ENCODE data around the gene GPD1. TPM values are rescaled to one million over a fixed set of nuclear protein-coding genes. Genes with fewer than 3 reads are reported as not detected.
"Not testable (repeated sequence)": the region's sequence is repeated elsewhere in the genome, so short reads cannot be mapped to it uniquely, and the experiment has no call there.

Gene GPD1
- total RNA-seq, 1 donor, result under 0.01 TPM

GRCh38 chr12:50073206-50073605 is 30.6 kb upstream of the GPD1 start:
- no peak for DNase-seq (ENCODE audit: low read depth in 2 of 3, low spot score in 2 of 3)

GRCh38 chr12:50073712-50074111 is 30.1 kb upstream of the GPD1 start:
- DNase-seq (ENCODE audit: low read depth in 2 of 3, low spot score in 2 of 3), result no peak

GRCh38 chr12:50074936-50075807 is 28.6 kb upstream of the GPD1 start:
- DNase-seq (ENCODE audit: low read depth in 2 of 3, low spot score in 2 of 3), result peak; percentile 62 to 81 (median 74)

- no peak for DNase-seq (ENCODE audit: low read depth in 2 of 3, low spot score in 2 of 3)
Measured at GRCh38 chr12:50075808-50076170, 28.0 kb upstream of the GPD1 start.

- no peak for DNase-seq (ENCODE audit: low read depth in 2 of 3, low spot score in 2 of 3)
Measured at GRCh38 chr12:50077099-50077498, 26.7 kb upstream of the GPD1 start.

GRCh38 chr12:50078281-50078680 is 25.5 kb upstream of the GPD1 start:
- DNase-seq (ENCODE audit: low read depth in 2 of 3, low spot score in 2 of 3), result no peak

GRCh38 chr12:50079771-50080170 is 24.0 kb upstream of the GPD1 start:
- no peak for DNase-seq (ENCODE audit: low read depth in 2 of 3, low spot score in 2 of 3)

- no peak for DNase-seq (ENCODE audit: low read depth in 2 of 3, low spot score in 2 of 3)
Measured at GRCh38 chr12:50081096-50081808, 22.6 kb upstream of the GPD1 start.

GRCh38 chr12:50082644-50083043 is 21.2 kb upstream of the GPD1 start:
- no peak for DNase-seq (ENCODE audit: low read depth in 2 of 3, low spot score in 2 of 3)

GRCh38 chr12:50083301-50083700 is 20.5 kb upstream of the GPD1 start:
- DNase-seq (ENCODE audit: low read depth in 2 of 3, low spot score in 2 of 3), result no peak

GRCh38 chr12:50084409-50084774 is 19.4 kb upstream of the GPD1 start:
- not testable (repeated sequence) for DNase-seq (ENCODE audit: low read depth in 2 of 3, low spot score in 2 of 3)

GRCh38 chr12:50084775-50085614 is 18.8 kb upstream of the GPD1 start, which contains the start of gene SMARCD1:
Gene SMARCD1, plus strand, starts transcription at chr12:50085342. Its CDS starts 28 bp downstream, at chr12:50085370.
- peak; percentile 61 to 97 (median 93) for DNase-seq (ENCODE audit: low read depth in 2 of 3, low spot score in 2 of 3)

GRCh38 chr12:50085615-50086072 is 18.2 kb upstream of the GPD1 start:
- no peak for DNase-seq (ENCODE audit: low read depth in 2 of 3, low spot score in 2 of 3)

GRCh38 chr12:50086148-50086547 is 17.7 kb upstream of the GPD1 start:
- no peak for DNase-seq (ENCODE audit: low read depth in 2 of 3, low spot score in 2 of 3)

GRCh38 chr12:50087151-50087550 is 16.7 kb upstream of the GPD1 start:
- no peak for DNase-seq (ENCODE audit: low read depth in 2 of 3, low spot score in 2 of 3)

GRCh38 chr12:50087995-50088394 is 15.8 kb upstream of the GPD1 start:
- DNase-seq (ENCODE audit: low read depth in 2 of 3, low spot score in 2 of 3), result no peak

- peak in 2 of 3 donors; percentile 32 to 57 for DNase-seq (ENCODE audit: low read depth in 2 of 3, low spot score in 2 of 3)
Measured at GRCh38 chr12:50088577-50089335, 15.1 kb upstream of the GPD1 start.

GRCh38 chr12:50089730-50090129 is 14.1 kb upstream of the GPD1 start:
- no peak for DNase-seq (ENCODE audit: low read depth in 2 of 3, low spot score in 2 of 3)

- DNase-seq (ENCODE audit: low read depth in 2 of 3, low spot score in 2 of 3), result no peak
Measured at GRCh38 chr12:50090391-50090790, 13.4 kb upstream of the GPD1 start.

GRCh38 chr12:50097952-50098351 is 5.9 kb upstream of the GPD1 start:
- no peak for DNase-seq (ENCODE audit: low read depth in 2 of 3, low spot score in 2 of 3)

Measured in hematopoietic multipotent progenitor cell (in vitro differentiated cells).